Activated CD4-positive, alpha-beta T cell treated with anti-CD3 and anti-CD28 coated beads for 24 hours (primary cell): ENCODE measurements around the gene IFNA13.

ENCODE experiments used
- DNase-seq, 2 donors: peaks; one replicate each; pipeline ENCODE4 v3.0.0-alpha.2; 2020; ENCODE audit warnings: low read depth in 2 of 2

Gene IFNA13

DNA sequence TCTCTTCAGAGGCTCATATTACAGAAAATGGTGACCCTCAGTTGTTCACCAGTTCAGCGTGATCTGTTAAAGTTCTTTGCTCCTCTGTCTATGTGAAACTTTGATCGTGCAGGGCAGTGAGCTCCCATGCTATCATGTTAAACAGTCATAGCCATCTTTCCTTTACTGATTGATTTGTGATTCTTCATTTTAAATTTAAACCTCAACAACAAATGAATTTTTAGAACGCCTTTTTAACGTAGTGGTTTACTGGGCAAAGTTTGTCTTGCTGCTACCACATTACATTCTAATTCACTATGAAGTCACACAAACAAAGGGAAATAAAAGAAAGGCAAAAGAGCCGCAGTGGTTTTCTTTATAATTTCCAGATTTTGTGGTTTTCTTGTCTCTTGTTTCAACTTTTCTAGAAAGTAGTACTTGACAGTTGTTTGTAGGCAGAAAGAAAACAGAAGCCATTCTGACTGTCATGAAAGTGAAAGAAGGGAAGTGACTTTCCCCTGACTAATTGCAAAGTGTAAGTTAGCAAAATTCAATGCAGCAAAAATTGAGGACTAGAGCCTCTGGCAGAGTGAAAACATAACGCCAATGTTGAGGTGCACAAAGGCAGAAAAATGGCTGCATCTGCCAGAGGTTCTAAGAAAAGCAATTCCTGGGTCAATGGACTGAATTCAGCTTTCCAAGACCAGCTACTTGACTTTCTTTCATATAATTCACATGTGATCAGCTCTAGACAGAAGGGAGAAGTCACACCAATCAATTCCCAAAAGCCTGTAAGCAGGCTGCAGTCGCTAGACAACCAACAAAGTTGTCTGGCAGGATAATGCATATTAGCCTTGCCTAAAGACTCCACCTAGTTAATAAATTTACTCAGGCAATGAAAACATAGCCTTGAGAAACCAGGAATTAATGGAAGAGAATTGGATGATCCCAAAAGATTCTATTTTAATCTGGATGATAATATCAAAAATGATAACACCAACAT, 10.1 kb downstream of the IFNA13 start:
- no peak for DNase-seq

DNA sequence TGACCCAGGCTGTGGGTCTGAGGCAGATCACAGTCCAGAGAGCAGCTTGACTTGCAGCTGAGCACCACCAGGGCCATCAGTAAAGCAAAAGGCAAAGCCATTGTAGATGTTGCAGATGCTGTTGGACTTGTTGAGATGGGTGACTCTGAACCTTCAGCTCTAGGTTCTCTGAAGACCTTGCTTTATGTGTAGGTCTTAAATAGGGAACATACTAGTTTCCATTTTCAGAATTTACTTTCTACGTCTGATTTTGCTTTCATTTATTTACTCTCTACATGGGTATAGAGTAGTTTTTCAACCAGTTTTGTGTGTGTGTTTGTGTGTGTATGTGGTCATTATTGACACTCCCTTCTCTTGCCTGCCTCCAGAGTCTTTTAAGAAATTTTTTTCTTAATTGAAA, 17.1 kb downstream of the IFNA13 start, which contains the start of gene IFNA6:
Gene IFNA6 (minus strand): TSS at position 101 of the 400 bp plus-strand sequence. CDS start 0 bp downstream, at position 101.
- DNase-seq, result no peak

DNA sequence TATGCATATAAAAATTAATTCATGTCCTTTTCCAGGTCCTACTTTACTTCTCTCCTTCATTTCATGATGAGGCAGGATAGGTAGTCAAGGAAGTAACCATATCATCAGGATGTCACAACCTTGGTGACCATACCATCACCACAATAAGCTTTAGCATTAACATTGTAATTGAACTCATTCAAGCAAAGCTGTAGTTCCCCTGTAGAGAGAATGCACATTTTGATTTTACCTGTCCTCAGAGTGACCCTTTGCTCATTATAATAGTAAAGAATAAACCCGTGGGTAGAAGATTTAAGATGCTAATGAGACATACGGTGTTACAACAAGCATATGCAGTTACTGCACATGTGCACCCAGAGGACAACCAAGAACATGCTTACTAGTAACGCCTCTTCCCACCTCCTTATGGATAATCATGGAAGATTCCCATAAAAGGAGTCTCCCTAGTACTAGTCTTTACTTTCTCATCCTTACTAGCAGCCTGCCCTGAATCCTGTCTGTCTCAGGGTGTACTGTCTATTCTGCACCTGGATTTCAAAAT, 19.4 kb downstream of the IFNA13 start:
- no peak for DNase-seq

DNA sequence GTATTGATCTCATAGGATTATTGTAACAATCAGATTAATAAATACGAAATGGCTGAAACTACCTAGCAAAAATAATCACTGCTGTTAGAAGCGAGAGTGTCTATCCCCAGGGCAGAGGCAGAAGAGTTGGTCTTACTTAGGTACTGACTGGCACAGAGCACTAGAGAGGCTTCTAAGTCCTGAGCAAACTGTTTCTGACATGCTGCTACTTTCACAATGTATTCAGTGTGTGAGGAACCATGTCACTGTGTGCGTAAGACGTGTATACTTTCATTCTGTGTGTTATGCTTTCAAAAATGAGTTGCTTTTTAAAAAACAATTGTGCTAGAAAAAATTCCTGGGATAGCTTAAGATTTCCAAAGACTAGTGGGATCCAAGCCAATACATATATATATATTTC, 27.1 kb downstream of the IFNA13 start:
- no peak for DNase-seq

DNA sequence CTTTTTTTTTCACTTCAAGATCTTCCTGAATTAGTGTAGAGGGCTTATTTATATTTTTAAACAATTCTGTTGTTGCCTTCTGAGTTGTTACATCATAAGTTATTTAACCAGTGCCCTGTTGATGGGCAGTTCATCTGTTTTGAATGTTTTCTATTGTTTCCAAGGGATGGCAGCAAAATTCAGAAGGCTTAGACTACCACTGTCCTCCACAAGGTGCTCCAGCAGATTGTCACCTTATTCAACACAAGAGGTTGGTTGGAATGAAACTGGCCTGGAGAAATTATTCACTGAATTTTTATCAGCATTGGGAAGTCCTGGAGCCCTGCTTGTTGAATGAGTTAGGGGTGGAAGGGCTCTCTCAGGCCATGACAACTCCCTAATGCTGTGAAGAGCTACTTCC, 31.4 kb downstream of the IFNA13 start:
- DNase-seq, result no peak

DNA sequence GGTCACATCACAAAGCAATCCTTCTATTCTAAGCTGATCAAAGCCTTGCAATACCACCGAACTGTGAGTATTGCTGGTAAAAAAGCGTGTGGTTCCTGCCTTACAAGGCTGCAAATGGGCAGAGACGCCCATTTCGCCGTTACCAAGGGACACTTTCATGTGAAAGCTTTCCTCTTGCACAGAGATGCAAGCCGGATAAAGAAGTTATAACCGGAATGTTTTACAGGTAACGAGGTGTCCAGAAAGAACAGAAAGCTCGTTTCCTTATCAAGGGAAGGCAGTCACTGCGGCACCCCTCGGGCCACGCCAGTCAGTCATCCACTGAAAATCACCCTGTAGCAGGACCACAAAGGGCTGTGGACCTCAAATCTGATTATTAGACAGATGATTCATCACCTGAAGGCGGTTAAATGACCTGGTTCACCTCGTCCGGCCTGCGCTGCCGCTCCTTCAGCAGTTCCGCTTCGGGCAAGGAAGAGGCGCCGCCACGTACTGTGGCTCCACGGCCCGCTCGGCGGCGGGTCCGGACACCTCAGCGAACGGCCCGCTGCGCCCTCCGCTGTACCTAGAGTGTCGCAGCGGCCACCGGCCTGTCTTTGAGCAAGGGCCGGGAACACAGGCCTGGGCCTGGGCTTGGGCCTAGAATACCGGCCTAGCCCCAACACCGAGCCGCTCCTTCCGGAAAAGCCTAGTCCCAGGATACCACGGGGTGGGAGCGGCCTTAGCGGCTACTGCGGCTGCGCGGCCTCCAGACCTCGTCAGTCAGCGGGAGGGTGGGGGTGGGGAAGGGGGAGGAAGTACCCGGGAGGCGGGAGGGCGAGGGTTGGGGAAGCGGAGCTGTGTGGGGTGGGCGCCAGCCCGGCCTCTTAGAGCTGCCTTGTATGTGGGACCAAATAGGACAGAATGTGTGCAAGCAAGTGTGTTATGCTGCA, 32.9 kb downstream of the IFNA13 start, which contains the start of gene KLHL9:
Gene KLHL9 (minus strand): TSS at position 704 of the 932 bp plus-strand sequence. CDS start 545 bp downstream, at position 159.
- DNase-seq, result peak; percentile 76 to 83

DNA sequence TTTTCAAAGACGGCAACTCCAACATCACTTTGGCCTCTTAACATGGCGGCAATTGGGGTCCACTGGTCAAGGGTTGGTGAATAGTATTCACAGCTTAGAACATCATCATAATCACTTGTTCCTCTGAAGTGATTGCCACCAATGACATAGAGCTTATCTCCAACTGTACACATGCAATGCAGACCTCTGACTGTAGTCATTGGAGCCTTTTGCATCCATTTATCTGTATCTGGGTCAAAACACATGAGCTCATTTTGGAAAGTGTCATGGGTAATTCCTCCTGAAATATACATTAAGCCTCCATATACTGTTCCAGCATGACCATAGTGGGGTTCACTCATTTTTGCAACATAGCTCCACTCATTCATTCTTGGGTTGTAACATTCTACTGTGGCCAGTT, 34.6 kb downstream of the IFNA13 start:
- DNase-seq, result no peak

DNA sequence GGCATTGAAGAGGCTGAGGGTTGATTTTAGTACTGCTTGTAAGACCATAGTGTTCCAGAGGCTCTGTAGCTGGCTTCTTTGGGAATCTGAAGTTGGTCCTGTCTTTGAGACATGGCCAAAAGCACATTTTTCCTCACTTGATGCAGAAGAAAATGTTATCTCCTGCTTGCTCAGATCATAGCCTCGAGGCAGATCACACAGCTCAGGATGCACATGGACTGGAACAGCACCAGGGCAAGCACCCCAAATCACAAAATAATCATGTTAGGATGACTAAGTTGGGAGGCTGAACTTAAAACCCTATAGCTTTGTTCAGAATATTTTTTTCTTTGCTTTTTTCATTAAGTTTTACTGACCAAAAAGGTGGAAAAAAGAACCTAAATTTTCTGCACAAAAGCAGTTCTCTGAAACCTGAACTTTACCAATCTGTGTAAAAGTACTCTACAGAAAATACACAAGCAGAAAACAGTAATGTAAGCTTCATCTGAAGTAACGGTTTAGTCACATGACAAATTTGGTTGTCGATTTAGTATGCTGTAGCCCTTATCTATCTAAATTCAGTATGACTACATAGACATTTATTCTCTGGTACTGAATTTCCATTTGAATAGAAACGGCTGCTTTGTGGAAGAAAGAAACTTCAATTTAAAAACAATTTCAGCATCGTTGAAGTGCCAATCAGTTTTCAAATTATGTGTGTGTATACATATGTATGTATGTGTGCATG, 36.0 kb downstream of the IFNA13 start:
- DNase-seq, result no peak

DNA sequence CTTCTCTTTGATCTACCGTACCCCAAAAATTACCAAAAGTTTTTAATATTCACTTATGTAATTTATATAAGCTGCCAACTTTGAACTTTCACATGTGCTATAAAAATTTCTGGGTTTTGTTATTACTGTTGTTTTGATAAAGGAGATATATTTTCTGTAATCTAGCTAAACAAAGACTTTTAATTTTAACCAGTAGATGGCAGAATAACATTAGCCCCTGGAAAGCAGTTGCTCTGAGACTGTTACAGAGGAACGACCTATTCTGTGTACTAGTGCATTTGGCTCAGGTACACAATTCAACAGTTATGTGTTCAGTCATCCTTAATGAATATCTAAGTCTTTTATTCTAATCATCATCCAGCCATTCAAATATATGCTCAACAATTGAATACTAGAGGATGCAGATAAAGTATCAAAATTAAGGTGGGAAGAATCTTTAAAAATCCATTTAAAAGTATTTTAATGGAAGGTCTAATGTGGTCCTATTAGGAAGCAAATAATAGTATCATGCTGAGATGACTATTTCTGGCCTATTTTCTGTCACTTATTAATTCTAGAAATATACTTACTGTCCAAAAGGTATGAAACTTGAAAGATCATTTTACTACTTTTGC, 41.2 kb downstream of the IFNA13 start:
- no peak for DNase-seq

DNA sequence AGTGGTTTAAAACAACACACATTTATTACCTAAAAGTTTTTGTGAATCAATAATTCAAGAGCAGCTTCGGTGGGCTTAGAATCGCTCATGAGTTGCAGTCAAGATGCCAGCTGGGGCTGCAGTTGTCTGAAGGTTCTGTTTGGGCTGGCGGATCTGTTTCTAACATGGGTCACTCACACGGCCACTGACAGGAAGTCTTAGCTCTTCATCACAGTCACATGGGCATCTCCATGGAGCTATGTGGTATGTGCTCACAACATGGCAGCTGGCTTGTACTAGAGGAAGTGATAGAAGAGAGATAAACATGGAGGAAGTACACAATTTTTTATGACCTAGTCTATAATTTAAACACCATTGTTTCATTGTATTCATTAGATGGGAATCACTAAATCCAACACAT, 43.8 kb downstream of the IFNA13 start:
- no peak for DNase-seq

DNA sequence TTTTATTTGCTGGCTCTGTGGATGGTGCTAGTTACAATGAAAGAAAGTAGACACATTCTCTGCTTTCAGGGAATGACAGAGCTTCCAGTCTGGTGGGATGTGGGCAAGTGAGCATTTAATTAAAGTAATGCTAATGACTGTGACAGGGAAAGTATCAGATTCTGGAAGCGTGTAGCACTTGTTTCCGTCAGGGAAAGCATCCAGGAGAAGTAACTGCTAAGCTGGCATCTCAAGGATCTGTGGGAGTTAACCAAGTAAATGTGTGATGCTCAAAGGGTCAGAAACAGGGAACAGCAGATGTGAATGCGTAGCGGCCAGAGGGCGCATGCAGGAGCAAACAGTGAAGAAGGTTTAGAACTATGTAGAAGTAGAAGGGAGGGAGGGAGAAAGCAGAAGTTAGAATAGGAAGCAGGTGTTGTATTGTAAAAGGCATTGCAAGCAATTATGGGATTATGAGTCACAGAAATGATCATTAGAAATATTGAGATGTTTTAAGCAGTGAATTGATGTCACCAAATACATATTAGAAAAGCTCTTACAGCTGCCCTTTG, 44.9 kb downstream of the IFNA13 start:
- no peak for DNase-seq

DNA sequence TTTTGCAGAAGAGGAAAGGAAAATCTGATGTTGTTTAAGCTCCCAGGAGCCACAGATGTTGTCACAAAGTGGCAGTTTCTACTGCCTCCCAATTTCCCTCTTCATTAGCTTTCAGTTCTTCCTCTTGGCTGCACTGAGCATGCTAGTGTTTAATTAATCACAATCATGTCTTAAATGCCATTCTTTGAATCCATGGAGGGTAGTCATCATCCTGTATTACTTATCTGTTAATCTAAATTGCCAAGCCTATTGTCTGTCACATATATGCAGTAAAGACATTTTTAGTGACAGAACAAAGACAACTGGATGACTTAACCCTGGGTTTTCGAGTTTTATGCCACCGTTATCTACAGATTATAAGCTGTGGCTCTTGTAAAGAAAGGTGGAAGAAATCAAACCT, 47.4 kb downstream of the IFNA13 start:
- no peak for DNase-seq

DNA sequence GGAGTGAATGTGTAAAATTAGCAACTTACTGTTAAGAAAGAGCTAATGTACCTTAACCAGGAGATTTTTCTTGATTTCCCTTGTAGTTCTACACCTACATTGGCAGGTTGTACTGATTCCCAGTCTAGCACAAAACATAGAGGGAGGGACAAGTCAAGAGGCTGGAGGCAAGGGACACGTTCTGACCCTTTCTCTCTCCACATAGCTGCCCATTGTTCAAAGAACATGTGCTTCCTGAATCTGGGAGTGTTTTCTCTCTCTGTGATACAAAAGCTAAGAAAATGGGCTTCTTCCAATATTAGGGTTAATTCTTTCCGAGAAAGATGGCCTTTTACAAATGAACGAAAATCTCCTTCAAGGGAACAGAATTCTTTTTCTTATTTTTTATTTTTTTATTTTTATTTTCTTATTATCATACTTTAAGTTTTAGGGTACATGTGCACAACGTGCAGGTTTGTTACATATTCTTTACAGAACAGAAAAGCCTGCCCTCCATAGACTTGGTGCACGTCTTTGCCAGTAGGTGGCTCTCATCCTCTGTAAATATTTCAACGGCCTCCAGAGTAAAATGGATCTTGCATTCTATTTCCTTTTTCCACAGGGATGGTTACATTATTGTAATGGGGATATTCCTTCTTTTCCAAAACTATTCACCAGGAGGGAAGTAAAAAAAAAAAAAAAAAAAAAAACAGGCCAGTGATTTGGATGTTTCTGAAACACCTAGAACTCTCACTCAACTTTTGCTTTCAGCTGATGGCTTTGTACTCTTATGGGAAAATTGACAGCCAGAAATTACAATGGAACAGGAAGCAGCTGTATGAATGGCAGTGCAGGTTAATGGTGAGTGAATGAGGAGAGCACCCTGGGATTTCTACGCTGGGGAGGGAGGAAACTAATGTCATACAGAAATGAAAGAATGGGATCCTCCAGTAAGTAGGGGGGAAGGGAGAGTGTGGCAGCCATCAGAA, 49.6 kb downstream of the IFNA13 start:
- DNase-seq, result no peak
